ENCODE measurements around the gene MTSS2.

- TF ChIP-seq PHF8 (conservative IDR thresholded peaks at IDR 0.05; ENCODE audit: low read depth, low read length) (no peak), TEAD4 (IDR thresholded peaks at IDR 0.05; ENCODE audit: low read depth, low read length) (no peak), CHD2 (IDR thresholded peaks at IDR 0.05; ENCODE audit: low read length) (no peak), SRF (IDR thresholded peaks at IDR 0.05; ENCODE audit: low read depth, low read length) (no peak), RAD21 (IDR thresholded peaks at IDR 0.05 in 1 of 2, conservative IDR thresholded peaks at IDR 0.05 in 1 of 2; ENCODE audit: low read depth in 2 of 2, low read length in 2 of 2) (peak; percentile 47 to 82), CTCF (IDR thresholded peaks at IDR 0.05; ENCODE audit: control extremely low read depth in 1 of 3, insufficient read depth in 1 of 3, low read depth in 1 of 3, low read length in 3 of 3) (peak in 2 of 3 experiments; percentile 73 to 86; a peak in 3 of 4 replicates), TBP (IDR thresholded peaks at IDR 0.05; ENCODE audit: low read depth, low read length) (no peak), POLR2AphosphoS5 (IDR thresholded peaks at IDR 0.05; ENCODE audit: low read depth, low read length) (no peak)
Measured at GRCh38 chr16:70679671-70680494, 6.0 kb downstream of the MTSS2 start.

Data from H1 (cell line).